PC-3 (cell line): ENCODE measurements around the gene SMAD3. TPM values are rescaled to one million over a fixed set of nuclear protein-coding genes. Genes with fewer than 3 reads are reported as not detected.

Experiments used
- ATAC-seq: fragments of 200-7000 bp; cut with Tn5 transposase; 2 replicates; pipeline ENCODE4 v1.9.1; 2020; ENCODE audit warnings: mild to moderate bottlenecking, moderate library complexity
- BruUV-seq: library from RNA; stranded (reverse); fragments of 400-500 nt; replicated peaks from 2 replicates; lab custom pipeline; 2021; lab: Mats Ljungman, UMichigan
- CTCF ChIA-PET: fragments of 300-600 bp; sonication (Branson Sonifier 250); formaldehyde crosslinking; loops from one replicate; lab custom pipeline; 2022; ENCODE audit warnings: antibody characterized with exemption; lab: Charles Lee
- POLR2A ChIA-PET: fragments of 300-600 bp; sonication (Branson Sonifier 250); formaldehyde crosslinking; loops from one replicate; lab custom pipeline; 2022; ENCODE audit warnings: antibody characterized with exemption; ENCODE audit not compliant: unreplicated experiment; lab: Charles Lee
- DNase-seq: peaks from one replicate; pipeline ENCODE4 v3.0.0-alpha.2; 2015
- H2AFZ ChIP-seq: fragments of 300-600 bp; sonication (generic); 2 replicates; pipeline ENCODE4 v1.6.0; 2016; ENCODE audit warnings: antibody characterized with exemption, low read length
- H3F3A ChIP-seq: fragments of 300-600 bp; sonication (generic); one replicate; pipeline ENCODE4 v1.6.0; 2017; ENCODE audit warnings: antibody characterized with exemption, low read length, control low read depth, mild to moderate bottlenecking; ENCODE audit not compliant: unreplicated experiment
- H3K27ac ChIP-seq: fragments of 300-600 bp; sonication (generic); 2 replicates; pipeline ENCODE4 v1.5.1; 2016; ENCODE audit warnings: mild to moderate bottlenecking, low read length
- H3K27me3 ChIP-seq: fragments of 300-600 bp; sonication (generic); 2 replicates; pipeline ENCODE4 v1.6.1; 2016; ENCODE audit warnings: low read length, mixed read lengths
- H3K36me3 ChIP-seq: fragments of 300-600 bp; sonication (generic); 2 replicates; pipeline ENCODE4 v1.6.1; 2016; ENCODE audit warnings: low read depth, mixed run types, low read length, mixed read lengths
- H3K4me1 ChIP-seq: fragments of 300-600 bp; sonication (generic); 2 replicates; pipeline ENCODE4 v1.5.1; 2016; ENCODE audit warnings: low read length; ENCODE audit not compliant: insufficient read depth
- H3K4me2 ChIP-seq: fragments of 300-600 bp; sonication (generic); 2 replicates; pipeline ENCODE4 v1.6.0; 2016; ENCODE audit warnings: low read length
- H3K4me3 ChIP-seq: fragments of 300-600 bp; sonication (generic); 2 replicates; pipeline ENCODE4 v1.5.1; 2016; ENCODE audit warnings: mild to moderate bottlenecking, low read length, mixed read lengths
- H3K79me2 ChIP-seq: fragments of 300-600 bp; sonication (generic); 2 replicates; pipeline ENCODE4 v1.6.1; 2017; ENCODE audit warnings: low read length, mixed read lengths
- H3K9ac ChIP-seq: fragments of 300-600 bp; sonication (generic); 2 replicates; pipeline ENCODE4 v1.6.0; 2016; ENCODE audit warnings: mild to moderate bottlenecking, low read length
- H3K9me2 ChIP-seq: fragments of 300-600 bp; sonication (generic); replicated peaks from 2 replicates; pipeline ENCODE4 v1.6.1; 2016; ENCODE audit warnings: mixed run types, low read length, mixed read lengths
- H3K9me3 ChIP-seq: fragments of 300-600 bp; sonication (generic); 2 replicates; pipeline ENCODE4 v1.6.1; 2016; ENCODE audit warnings: low read length, mixed read lengths
- H4K20me1 ChIP-seq: fragments of 300-600 bp; sonication (generic); 2 replicates; pipeline ENCODE4 v1.6.1; 2016; ENCODE audit warnings: low read length, mixed read lengths
- EZH2 ChIP-seq: fragments of 300-600 bp; sonication (generic); IDR thresholded peaks from one replicate; pipeline ENCODE4 v1.6.1; 2017; ENCODE audit warnings: antibody characterized with exemption, mild to moderate bottlenecking, low read length; ENCODE audit not compliant: unreplicated experiment
- EZH2phosphoT487 ChIP-seq: fragments of 300-600 bp; sonication (generic); IDR thresholded peaks from 2 replicates; pipeline ENCODE4 v1.6.1; 2018; ENCODE audit warnings: mild to moderate bottlenecking, antibody characterized with exemption, low read length, borderline replicate concordance
- intact Hi-C: fragments of 100-400 bp; cut with micrococcal nuclease; formaldehyde crosslinking; loops from 2 replicates; pipeline ENCODE4 v1.9.0; 2023
- total RNA-seq: library from RNA; depleted of rRNA; stranded (reverse); fragments of >200 nt; gene quantifications from 2 replicates; pipeline ENCODE4 v1.2.3, GENCODE V29; 2014
- TF ChIP-seq, protein P1 (sequence below): fragments of 300-600 bp; sonication (generic); conservative IDR thresholded peaks from 2 replicates; pipeline ENCODE4 v1.5.1; 2017; ENCODE audit warnings: antibody characterized with exemption, low read depth, mild to moderate bottlenecking, low read length

Gene SMAD3
- total RNA-seq, 1 experiment from 2014 or later: 75.6 TPM

DNA sequence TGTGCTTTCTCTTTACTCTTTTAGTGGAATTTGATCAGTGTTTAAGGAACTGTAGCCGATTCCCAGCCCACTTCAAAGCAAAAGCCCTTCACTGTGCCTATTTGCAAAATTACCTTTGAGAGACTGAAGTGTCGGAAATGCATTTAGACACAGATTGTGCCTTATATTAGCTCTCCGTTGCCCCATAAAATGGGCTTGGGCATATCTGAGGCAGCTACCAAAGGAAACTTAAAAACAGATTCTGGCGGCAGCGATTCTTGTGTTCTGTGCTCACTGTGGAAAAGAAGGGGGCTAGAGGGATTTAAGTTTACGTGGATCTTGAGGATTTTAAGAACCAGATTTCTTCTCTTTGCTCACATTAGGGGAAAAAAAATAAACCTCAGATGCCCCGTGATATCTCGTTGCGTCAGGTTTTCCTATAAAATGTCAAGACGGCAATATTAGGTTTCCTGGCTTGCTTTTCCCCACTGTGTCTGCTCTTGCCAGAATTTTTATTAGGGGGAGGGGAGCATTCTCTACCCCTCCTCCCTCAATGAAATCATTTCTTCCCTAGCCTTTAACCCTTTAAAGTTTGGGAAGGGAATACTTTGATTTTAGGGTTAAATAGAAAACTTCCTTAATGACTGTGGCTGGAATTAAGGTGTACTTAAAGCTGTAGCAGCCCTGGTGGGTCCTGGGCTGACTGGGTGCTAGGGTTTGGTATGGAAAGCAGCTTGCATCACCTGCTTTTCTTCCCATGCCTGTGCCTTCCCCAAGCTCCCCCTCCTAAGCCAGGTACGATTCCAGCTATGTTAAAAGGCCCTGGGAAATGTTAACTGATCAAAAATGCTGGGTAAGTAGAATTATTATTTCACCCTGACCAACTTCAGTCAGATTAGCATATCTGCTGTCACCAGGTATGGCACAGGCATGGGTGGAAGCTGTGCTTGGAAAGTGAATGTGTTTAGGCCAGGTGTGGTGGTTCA lies 73.8 kb downstream of the SMAD3 start:
- Histone ChIP-seq H3K4me3 (no peak overlapping the region), H3K79me2 (peaks cover 100% of the 10 kb centered on the region), H4K20me1 (no peaks in the 10 kb centered on the region), H3F3A (no peaks in the 10 kb centered on the region), H3K36me3 (peaks cover 21% of the 10 kb centered on the region), H2AFZ (no peak overlapping the region), H3K27me3 (no peaks in the 10 kb centered on the region), H3K9me2 (no peaks in the 10 kb centered on the region), H3K4me2 (no peak overlapping the region), H3K9me3 (no peaks in the 10 kb centered on the region), H3K9ac (0 out of 2 replicates have a peak overlapping the region, but pooled peaks have one; percentile 28), H3K27ac (peak overlapping the region; percentile 45), H3K4me1 (peaks cover 56% of the 10 kb centered on the region)
- BruUV-seq: no TSS peak
- CTCF ChIA-PET: no interaction called here
- ATAC-seq: no peak
- intact Hi-C loops: no loop called here
- DNase-seq: no peak
- TF ChIP-seq, protein P1, sequence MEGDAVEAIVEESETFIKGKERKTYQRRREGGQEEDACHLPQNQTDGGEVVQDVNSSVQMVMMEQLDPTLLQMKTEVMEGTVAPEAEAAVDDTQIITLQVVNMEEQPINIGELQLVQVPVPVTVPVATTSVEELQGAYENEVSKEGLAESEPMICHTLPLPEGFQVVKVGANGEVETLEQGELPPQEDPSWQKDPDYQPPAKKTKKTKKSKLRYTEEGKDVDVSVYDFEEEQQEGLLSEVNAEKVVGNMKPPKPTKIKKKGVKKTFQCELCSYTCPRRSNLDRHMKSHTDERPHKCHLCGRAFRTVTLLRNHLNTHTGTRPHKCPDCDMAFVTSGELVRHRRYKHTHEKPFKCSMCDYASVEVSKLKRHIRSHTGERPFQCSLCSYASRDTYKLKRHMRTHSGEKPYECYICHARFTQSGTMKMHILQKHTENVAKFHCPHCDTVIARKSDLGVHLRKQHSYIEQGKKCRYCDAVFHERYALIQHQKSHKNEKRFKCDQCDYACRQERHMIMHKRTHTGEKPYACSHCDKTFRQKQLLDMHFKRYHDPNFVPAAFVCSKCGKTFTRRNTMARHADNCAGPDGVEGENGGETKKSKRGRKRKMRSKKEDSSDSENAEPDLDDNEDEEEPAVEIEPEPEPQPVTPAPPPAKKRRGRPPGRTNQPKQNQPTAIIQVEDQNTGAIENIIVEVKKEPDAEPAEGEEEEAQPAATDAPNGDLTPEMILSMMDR: no peak
- TF ChIP-seq EZH2phosphoT487: no peak
- no peak for TF ChIP-seq EZH2
- POLR2A ChIA-PET: no interaction called here

DNA sequence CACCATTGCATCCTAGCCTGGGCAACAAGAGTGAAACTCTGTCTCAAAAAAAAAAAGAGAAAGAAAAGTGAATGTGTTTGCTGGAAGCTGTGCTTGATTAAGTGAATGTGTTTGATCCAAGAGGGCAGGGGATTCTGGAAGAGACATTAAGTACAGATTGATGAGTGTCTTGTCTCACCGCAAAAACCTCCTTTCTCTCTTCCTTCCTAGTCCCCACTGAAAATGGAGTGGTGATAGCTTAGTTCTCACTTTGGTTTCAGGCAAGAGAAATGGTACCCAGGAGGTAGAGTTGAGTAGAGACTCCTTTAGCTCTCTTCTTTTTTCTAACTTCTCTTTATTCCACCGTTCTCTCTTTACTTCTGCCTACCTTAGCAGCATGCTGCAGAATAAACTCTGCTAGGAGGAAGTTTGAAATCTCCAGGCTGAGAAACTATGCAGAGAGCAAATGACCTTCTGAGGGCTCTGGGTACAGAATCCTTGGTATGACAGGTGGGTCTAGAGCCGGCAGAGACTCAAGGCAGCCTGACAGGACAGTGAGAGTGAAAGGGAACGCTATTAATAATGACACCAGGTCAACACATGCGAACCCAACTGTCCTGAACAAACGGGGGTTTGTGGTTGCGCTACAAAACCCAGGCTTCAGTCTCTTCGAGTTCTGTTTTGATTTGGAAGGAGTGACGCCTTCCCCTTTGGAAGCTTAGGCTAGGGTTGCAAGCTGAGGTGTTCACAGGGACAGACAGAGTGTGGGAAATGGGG lies 74.9 kb downstream of the SMAD3 start:
- ChIA-PET CTCF (no interaction called here), POLR2A (interaction anchor here (0.7 kb wide), 1 partner anchor 14 kb away, joined by 4 read pairs; no protein-coding TSS in a partner anchor)
- DNase-seq: no peak
- intact Hi-C loops: no loop called here
- Histone ChIP-seq H2AFZ (no peak overlapping the region), H3K9me3 (no peaks in the 10 kb centered on the region), H3K4me2 (no peak overlapping the region), H3K9ac (no peak overlapping the region), H3K79me2 (peaks cover 100% of the 10 kb centered on the region), H3K27ac (peak overlapping the region; percentile 5; the same call in 1 of the 2 replicates), H3K36me3 (peaks cover 23% of the 10 kb centered on the region), H3F3A (no peaks in the 10 kb centered on the region), H3K4me3 (no peak overlapping the region), H3K4me1 (peaks cover 67% of the 10 kb centered on the region), H3K27me3 (no peaks in the 10 kb centered on the region), H4K20me1 (no peaks in the 10 kb centered on the region), H3K9me2 (no peaks in the 10 kb centered on the region)
- BruUV-seq: no TSS peak
- no peak for ATAC-seq
- TF ChIP-seq EZH2phosphoT487 (no peak), EZH2 (no peak)
- TF ChIP-seq, protein P1: no peak
